Neural cell (in vitro differentiated cells): ENCODE results near the gene MAST4. TPM values are rescaled to one million over a fixed set of nuclear protein-coding genes. Genes with fewer than 3 reads are reported as not detected.

Source experiments
- H2AFZ ChIP-seq: fragments of 200-600, 300-800 bp; sonication (generic), shearing (Covaris generic); 2 replicates; pipeline ENCODE4 v1.6.0; 2014; ENCODE audit warnings: low read depth, mild to moderate bottlenecking, antibody characterized with exemption, low read length, moderate library complexity
- H3F3A ChIP-seq: fragments of 200-600 bp; shearing (Covaris generic); 2 replicates; pipeline ENCODE4 v1.6.1; 2016; ENCODE audit warnings: mild to moderate bottlenecking, moderate library complexity, mixed read lengths, antibody characterized with exemption, low read length; ENCODE audit not compliant: insufficient read depth, poor library complexity, severe bottlenecking
- H3K27ac ChIP-seq: fragments of 200-600, 300-800 bp; sonication (generic), shearing (Covaris generic); 2 replicates; pipeline ENCODE4 v1.5.1; 2014; ENCODE audit warnings: mild to moderate bottlenecking, low read length, moderate library complexity
- H3K27me3 ChIP-seq: fragments of 300-800, 200-600 bp; sonication (generic), shearing (Covaris generic); 2 replicates; pipeline ENCODE4 v1.6.0; 2014; ENCODE audit warnings: mild to moderate bottlenecking, low read depth, low read length, moderate library complexity; ENCODE audit not compliant: insufficient read depth
- H3K36me3 ChIP-seq: fragments of 300-800, 200-600 bp; sonication (generic), shearing (Covaris generic); 2 replicates; pipeline ENCODE4 v1.5.1; 2014; ENCODE audit warnings: mild to moderate bottlenecking, antibody characterized with exemption, low read length, moderate library complexity; ENCODE audit not compliant: insufficient read depth
- H3K4me2 ChIP-seq: fragments of 300-800, 200-600 bp; sonication (generic), shearing (Covaris generic); 2 replicates; pipeline ENCODE4 v1.6.0; 2014; ENCODE audit warnings: mild to moderate bottlenecking, low read length
- H3K4me3 ChIP-seq: fragments of 300-800, 200-600 bp; sonication (generic), shearing (Covaris generic); 2 replicates; pipeline ENCODE4 v1.5.1; 2014; ENCODE audit warnings: mild to moderate bottlenecking, low read length, moderate library complexity
- H3K79me2 ChIP-seq: fragments of 200-600 bp; shearing (Covaris generic); replicated peaks from 2 replicates; pipeline ENCODE4 v1.6.0; 2014; ENCODE audit warnings: mild to moderate bottlenecking, low read length, moderate library complexity; ENCODE audit not compliant: insufficient read depth
- H3K9ac ChIP-seq: fragments of 300-800, 200-600 bp; sonication (generic), shearing (Covaris generic); 2 replicates; pipeline ENCODE4 v1.6.1; 2016; ENCODE audit warnings: mild to moderate bottlenecking, low read length, mixed read lengths
- H3K9me2 ChIP-seq: fragments of 200-600 bp; shearing (Covaris generic); 2 replicates; pipeline ENCODE4 v1.6.1; 2016; ENCODE audit warnings: mild to moderate bottlenecking, low read length, mixed read lengths; ENCODE audit not compliant: insufficient read depth
- H3K9me3 ChIP-seq: fragments of 200-600, 300-800 bp; sonication (generic), shearing (Covaris generic); 2 replicates; pipeline ENCODE4 v1.6.1; 2016; ENCODE audit warnings: mild to moderate bottlenecking, mixed run types, low read length, moderate library complexity, mixed read lengths
- H4K20me1 ChIP-seq: fragments of 200-600 bp; shearing (Covaris generic); 2 replicates; pipeline ENCODE4 v1.6.1; 2016; ENCODE audit warnings: mild to moderate bottlenecking, mixed run types; ENCODE audit not compliant: insufficient read depth
- EP300 ChIP-seq: fragments of 450-650 bp; conservative IDR thresholded peaks from 2 replicates; pipeline ENCODE4 v1.6.1; 2014; ENCODE audit warnings: antibody characterized with exemption, mild to moderate bottlenecking, moderate library complexity; ENCODE audit not compliant: poor library complexity, severe bottlenecking
- EZH2 ChIP-seq: fragments of 200-600, 300-800 bp; shearing (Covaris generic), sonication (generic); IDR thresholded peaks from 2 replicates; pipeline ENCODE4 v1.6.1; 2014; ENCODE audit warnings: antibody characterized with exemption, low read length, borderline replicate concordance, mild to moderate bottlenecking; ENCODE audit not compliant: insufficient read depth, poor library complexity, severe bottlenecking
- MXI1 ChIP-seq: fragments of 450-650 bp; conservative IDR thresholded peaks from 2 replicates; pipeline ENCODE4 v1.6.1; 2014; ENCODE audit warnings: antibody characterized with exemption, mild to moderate bottlenecking; ENCODE audit not compliant: poor library complexity, severe bottlenecking
- POLR2AphosphoS5 ChIP-seq: IDR thresholded peaks from 2 replicates; pipeline ENCODE4 v1.6.1; 2012
- RAD21 ChIP-seq: fragments of 450-650 bp; conservative IDR thresholded peaks from 2 replicates; pipeline ENCODE4 v1.6.1; 2014; ENCODE audit warnings: antibody characterized with exemption, mild to moderate bottlenecking, moderate library complexity
- REST ChIP-seq: IDR thresholded peaks from 2 replicates; pipeline ENCODE4 v1.6.1; 2012; ENCODE audit warnings: borderline replicate concordance
- SMC3 ChIP-seq: fragments of 450-650 bp; conservative IDR thresholded peaks from 2 replicates; pipeline ENCODE4 v1.6.1; 2014; ENCODE audit warnings: antibody characterized with exemption, mild to moderate bottlenecking, moderate library complexity; ENCODE audit not compliant: poor library complexity
- TAF1 ChIP-seq: IDR thresholded peaks from 2 replicates; pipeline ENCODE4 v1.6.1; 2012; ENCODE audit warnings: low read depth
- polyA plus RNA-seq: library from polyadenylated mRNA; depleted of rRNA; stranded (reverse); fragments of >200 nt; gene quantifications from 2 replicates; pipeline ENCODE4 v1.2.3, GENCODE V29; 2014
- TF ChIP-seq, protein P1 (sequence below): fragments of 450-650 bp; IDR thresholded peaks from 2 replicates; pipeline ENCODE4 v1.5.1; 2014; ENCODE audit warnings: antibody characterized with exemption, mild to moderate bottlenecking, moderate library complexity; ENCODE audit not compliant: poor library complexity, severe bottlenecking

The MAST4 gene
- polyA plus RNA-seq, 1 donor from 2014 or later: 2.3 TPM

- Histone ChIP-seq H3K9me2 (no peaks in the 10 kb centered on the region), H3K9ac (no peak overlapping the region), H3K79me2 (no peaks in the 10 kb centered on the region), H2AFZ (no peak overlapping the region), H3K9me3 (no peaks in the 10 kb centered on the region), H3K4me3 (no peak overlapping the region), H3K27me3 (no peaks in the 10 kb centered on the region), H3K4me2 (no peak overlapping the region), H3K27ac (no peak overlapping the region), H4K20me1 (no peaks in the 10 kb centered on the region), H3K36me3 (no peaks in the 10 kb centered on the region), H3F3A (no peaks in the 10 kb centered on the region)
- TF ChIP-seq MXI1: no peak
- no peak for TF ChIP-seq SMC3
- no peak for TF ChIP-seq RAD21
- no peak for TF ChIP-seq REST
- TF ChIP-seq, protein P1, sequence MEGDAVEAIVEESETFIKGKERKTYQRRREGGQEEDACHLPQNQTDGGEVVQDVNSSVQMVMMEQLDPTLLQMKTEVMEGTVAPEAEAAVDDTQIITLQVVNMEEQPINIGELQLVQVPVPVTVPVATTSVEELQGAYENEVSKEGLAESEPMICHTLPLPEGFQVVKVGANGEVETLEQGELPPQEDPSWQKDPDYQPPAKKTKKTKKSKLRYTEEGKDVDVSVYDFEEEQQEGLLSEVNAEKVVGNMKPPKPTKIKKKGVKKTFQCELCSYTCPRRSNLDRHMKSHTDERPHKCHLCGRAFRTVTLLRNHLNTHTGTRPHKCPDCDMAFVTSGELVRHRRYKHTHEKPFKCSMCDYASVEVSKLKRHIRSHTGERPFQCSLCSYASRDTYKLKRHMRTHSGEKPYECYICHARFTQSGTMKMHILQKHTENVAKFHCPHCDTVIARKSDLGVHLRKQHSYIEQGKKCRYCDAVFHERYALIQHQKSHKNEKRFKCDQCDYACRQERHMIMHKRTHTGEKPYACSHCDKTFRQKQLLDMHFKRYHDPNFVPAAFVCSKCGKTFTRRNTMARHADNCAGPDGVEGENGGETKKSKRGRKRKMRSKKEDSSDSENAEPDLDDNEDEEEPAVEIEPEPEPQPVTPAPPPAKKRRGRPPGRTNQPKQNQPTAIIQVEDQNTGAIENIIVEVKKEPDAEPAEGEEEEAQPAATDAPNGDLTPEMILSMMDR: no peak
- no peak for TF ChIP-seq POLR2AphosphoS5
- TF ChIP-seq TAF1: no peak
- no peak for TF ChIP-seq EZH2
- TF ChIP-seq EP300: no peak
Observed at GRCh38 chr5:66652818-66653217, 56.6 kb downstream of the MAST4 start.

DNA sequence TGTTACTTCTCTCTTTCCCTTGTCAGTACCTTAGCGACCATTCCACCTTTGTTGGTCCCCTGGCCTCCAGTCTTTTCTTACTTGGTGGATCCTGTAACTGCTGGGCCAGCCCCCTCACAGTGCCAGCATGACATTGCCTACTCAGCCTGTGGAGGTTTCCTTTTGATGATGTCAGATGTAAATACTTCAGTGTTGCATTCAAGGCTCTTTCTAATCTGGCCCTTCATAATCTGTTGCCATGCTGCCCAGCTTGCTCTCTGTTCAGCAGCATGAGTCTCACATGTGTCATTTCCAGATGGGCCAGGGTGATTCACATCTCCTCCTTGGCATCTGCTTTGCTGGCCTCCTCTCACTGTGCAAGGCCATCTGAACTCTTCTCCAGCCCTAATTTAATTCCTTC, 57.1 kb downstream of the MAST4 start:
- no peak overlapping the region for H2AFZ ChIP-seq

More for the DNA sequence above, 57.1 kb downstream of the MAST4 start:
- no peaks in the 10 kb centered on the region for H3F3A ChIP-seq
- no peak overlapping the region for H3K4me2 ChIP-seq
- no peaks in the 10 kb centered on the region for H3K9me3 ChIP-seq
- no peak overlapping the region for H3K4me3 ChIP-seq
- no peaks in the 10 kb centered on the region for H3K36me3 ChIP-seq
- H3K9me2 ChIP-seq: no peaks in the 10 kb centered on the region
- no peak overlapping the region for H3K27ac ChIP-seq
- no peaks in the 10 kb centered on the region for H3K27me3 ChIP-seq
- H3K9ac ChIP-seq: no peak overlapping the region
- no peaks in the 10 kb centered on the region for H4K20me1 ChIP-seq
- TF ChIP-seq EP300: no peak
- no peak for TF ChIP-seq POLR2AphosphoS5
- TF ChIP-seq, protein P1: no peak
- no peak for TF ChIP-seq EZH2
- no peak for TF ChIP-seq REST
- TF ChIP-seq MXI1: no peak
- no peak for TF ChIP-seq RAD21
- no peak for TF ChIP-seq TAF1
- TF ChIP-seq SMC3: no peak
- no peaks in the 10 kb centered on the region for H3K79me2 ChIP-seq
